Measurements from ENCODE around the gene SRC.

SRC gene

GRCh38 chr20:37326666-37327065, 19.3 kb upstream of the SRC start:
- no peak overlapping the region for H3K4me2 ChIP-seq
- no peak overlapping the region for H3K4me3 ChIP-seq (IDR thresholded peaks at IDR 0.05; ENCODE audit: insufficient read depth, low read depth, low read length)
- no peak overlapping the region for H2AFZ ChIP-seq (ENCODE audit: low read depth)
- no peaks in the 10 kb centered on the region for H3K79me2 ChIP-seq (ENCODE audit: insufficient read depth, low read depth)
- no peaks in the 10 kb centered on the region for H3K27me3 ChIP-seq (ENCODE audit: insufficient read depth, low read depth)
- TF ChIP-seq CTCF (conservative IDR thresholded peaks at IDR 0.05; ENCODE audit: low read depth, low read length) = no peak
- H3K36me3 ChIP-seq (ENCODE audit: insufficient read depth) = no peaks in the 10 kb centered on the region
- no peak overlapping the region for H3K9ac ChIP-seq
- no peaks in the 10 kb centered on the region for H4K20me1 ChIP-seq (ENCODE audit: insufficient read depth)
- H3K4me1 ChIP-seq (ENCODE audit: low read depth, poor library complexity, severe bottlenecking) = no peaks in the 10 kb centered on the region
- no peak overlapping the region for H3K27ac ChIP-seq

DNA sequence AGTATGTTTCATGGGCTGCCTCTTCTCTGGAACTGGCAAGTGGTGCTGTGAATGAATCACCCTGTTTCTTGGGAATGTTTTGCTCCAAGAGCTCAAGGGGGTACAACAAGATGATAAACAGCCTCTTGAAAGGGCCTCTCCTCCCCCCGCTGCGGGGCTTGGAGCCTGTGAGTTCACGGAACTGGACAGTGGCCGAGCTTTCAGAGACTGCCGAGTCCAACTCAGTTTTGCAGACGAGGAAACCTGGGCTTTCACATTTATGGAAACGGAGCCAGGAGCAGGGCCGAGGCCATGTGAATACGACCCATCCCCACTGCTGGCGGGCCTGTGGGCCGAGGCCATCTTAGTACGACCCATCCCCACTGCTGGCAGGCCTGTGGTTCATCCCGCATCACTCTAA, 18.2 kb upstream of the SRC start:
- H3K4me3 ChIP-seq (IDR thresholded peaks at IDR 0.05; ENCODE audit: insufficient read depth, low read depth, low read length) = no peak overlapping the region
- H4K20me1 ChIP-seq (ENCODE audit: insufficient read depth) = no peaks in the 10 kb centered on the region
- no peaks in the 10 kb centered on the region for H3K79me2 ChIP-seq (ENCODE audit: insufficient read depth, low read depth)
- H3K4me2 ChIP-seq = no peak overlapping the region
- no peak overlapping the region for H2AFZ ChIP-seq (ENCODE audit: low read depth)
- H3K4me1 ChIP-seq (ENCODE audit: low read depth, poor library complexity, severe bottlenecking) = no peaks in the 10 kb centered on the region
- H3K9ac ChIP-seq = no peak overlapping the region
- H3K36me3 ChIP-seq (ENCODE audit: insufficient read depth) = no peaks in the 10 kb centered on the region
- no peak for TF ChIP-seq CTCF (conservative IDR thresholded peaks at IDR 0.05; ENCODE audit: low read depth, low read length)
- H3K27me3 ChIP-seq (ENCODE audit: insufficient read depth, low read depth) = no peaks in the 10 kb centered on the region
- H3K27ac ChIP-seq = no peak overlapping the region

- no peak overlapping the region for H3K4me2 ChIP-seq
Observed at GRCh38 chr20:37328149-37328945, 17.6 kb upstream of the SRC start.

GRCh38 chr20:37329481-37330165, 16.3 kb upstream of the SRC start:
- Histone ChIP-seq H3K4me3 (IDR thresholded peaks at IDR 0.05; ENCODE audit: insufficient read depth, low read depth, low read length) (no peak overlapping the region), H3K27me3 (ENCODE audit: insufficient read depth, low read depth) (no peaks in the 10 kb centered on the region), H3K4me2 (no peak overlapping the region), H4K20me1 (ENCODE audit: insufficient read depth) (no peaks in the 10 kb centered on the region), H3K9ac (no peak overlapping the region), H3K4me1 (ENCODE audit: low read depth, poor library complexity, severe bottlenecking) (no peaks in the 10 kb centered on the region), H3K79me2 (ENCODE audit: insufficient read depth, low read depth) (no peaks in the 10 kb centered on the region), H3K27ac (no peak overlapping the region), H3K36me3 (ENCODE audit: insufficient read depth) (no peaks in the 10 kb centered on the region), H2AFZ (ENCODE audit: low read depth) (no peak overlapping the region)
- TF ChIP-seq CTCF (conservative IDR thresholded peaks at IDR 0.05; ENCODE audit: low read depth, low read length) = no peak

More at GRCh38 chr20:37328149-37328945, 17.6 kb upstream of the SRC start:
- Histone ChIP-seq H3K9ac (no peak overlapping the region), H2AFZ (ENCODE audit: low read depth) (no peak overlapping the region), H3K36me3 (ENCODE audit: insufficient read depth) (no peaks in the 10 kb centered on the region), H3K79me2 (ENCODE audit: insufficient read depth, low read depth) (no peaks in the 10 kb centered on the region), H3K4me1 (ENCODE audit: low read depth, poor library complexity, severe bottlenecking) (no peaks in the 10 kb centered on the region), H3K27ac (no peak overlapping the region), H3K27me3 (ENCODE audit: insufficient read depth, low read depth) (no peaks in the 10 kb centered on the region), H4K20me1 (ENCODE audit: insufficient read depth) (no peaks in the 10 kb centered on the region), H3K4me3 (IDR thresholded peaks at IDR 0.05; ENCODE audit: insufficient read depth, low read depth, low read length) (no peak overlapping the region)
- no peak for TF ChIP-seq CTCF (conservative IDR thresholded peaks at IDR 0.05; ENCODE audit: low read depth, low read length)

Measured in KMS-11 (cell line).